HCT116 (cell line): ENCODE results near the gene TAS2R13. TPM values are rescaled to one million over a fixed set of nuclear protein-coding genes. Genes with fewer than 3 reads are reported as not detected.

Experiments used
- ATAC-seq: fragments of 200-7000 bp; cut with Tn5 transposase; 2 replicates; pipeline ENCODE4 v1.9.1; 2020; ENCODE audit warnings: mild to moderate bottlenecking, moderate library complexity
- BruUV-seq: library from RNA; stranded (reverse); fragments of 400-500 nt; replicated peaks from 2 replicates; lab custom pipeline; 2021; lab: Mats Ljungman, UMichigan
- CTCF ChIA-PET: fragments of 300-600 bp; sonication (Branson Sonifier 250); formaldehyde crosslinking; loops from one replicate; lab custom pipeline; 2021; ENCODE audit warnings: antibody characterized with exemption; lab: Charles Lee
- POLR2A ChIA-PET: fragments of 300-600, 350-600 bp; sonication (Branson Sonifier 250); formaldehyde crosslinking; loops from one replicate; lab custom pipeline; 2021; ENCODE audit warnings: antibody characterized with exemption; lab: Charles Lee
- RAD21 ChIA-PET, 2 experiments: fragments of 300-600 bp; sonication (Branson Sonifier 250); formaldehyde crosslinking; loops; one replicate each; lab custom pipeline; 2023; ENCODE audit warnings: low total read pairs in 2 of 2; ENCODE audit not compliant: uncharacterized antibody in 2 of 2, unreplicated experiment in 2 of 2, low non-redundant PET in 1 of 2; lab: Charles Lee
- DNase-seq: peaks from one replicate; pipeline ENCODE4 v3.0.0-alpha.2; 2010; ENCODE audit warnings: low read depth, low spot score
- H2AFZ ChIP-seq: fragments of 200-600 bp; shearing (Covaris generic), sonication (generic); 2 replicates; pipeline ENCODE4 v1.6.1; 2017; ENCODE audit warnings: low read depth, mixed run types, mixed read lengths, antibody characterized with exemption, low read length; ENCODE audit not compliant: poor library complexity, severe bottlenecking
- H3K27ac ChIP-seq: 2 replicates; pipeline ENCODE4 v1.5.1; 2012; ENCODE audit warnings: low read depth, low read length
- H3K27me3 ChIP-seq: fragments of 200-600 bp; sonication (generic); 2 replicates; pipeline ENCODE4 v1.6.1; 2016; ENCODE audit warnings: mixed run types, low read length, mixed read lengths; ENCODE audit not compliant: insufficient read depth
- H3K36me3 ChIP-seq, 2 experiments: fragments of 200-500 bp in 1 of 2; fragments of 200-600 bp in 1 of 2; sonication (Bioruptor generic) in 1 of 2; sonication (generic) in 1 of 2; 2 replicates each; pipeline versions ENCODE4 v1.5.1 to v1.6.1; 2014 to 2016; ENCODE audit warnings: low read length in 2 of 2, inconsistent platforms in 1 of 2, mixed read lengths in 1 of 2, mixed run types in 1 of 2; ENCODE audit not compliant: insufficient read depth in 2 of 2, control insufficient read depth in 1 of 2
- H3K4me1 ChIP-seq, 2 experiments: fragments of 200-600 bp in 1 of 2; sonication (generic) in 1 of 2; 2 replicates each; pipeline versions ENCODE4 v1.5.1 to v1.6.1; 2012 to 2017; ENCODE audit warnings: low read length in 2 of 2, inconsistent platforms in 1 of 2, mild to moderate bottlenecking in 1 of 2, mixed read lengths in 1 of 2, mixed run types in 1 of 2, moderate library complexity in 1 of 2; ENCODE audit not compliant: insufficient read depth in 2 of 2, control insufficient read depth in 1 of 2
- H3K4me2 ChIP-seq: fragments of 200-600 bp; sonication (generic); 2 replicates; pipeline ENCODE4 v1.6.1; 2017; ENCODE audit warnings: mixed run types, low read length, mixed read lengths
- H3K4me3 ChIP-seq, 2 experiments: fragments of 200-600 bp in 1 of 2; sonication (generic) in 1 of 2; replicated peaks in 1 of 2; 2 replicates each; pipeline ENCODE4 v1.5.1; 2011 to 2016; ENCODE audit warnings: low read length in 2 of 2, control low read depth in 1 of 2, low read depth in 1 of 2, mild to moderate bottlenecking in 1 of 2, mixed read lengths in 1 of 2, mixed run types in 1 of 2
- H3K79me2 ChIP-seq: fragments of 200-600 bp; sonication (generic); 2 replicates; pipeline ENCODE4 v1.6.1; 2017; ENCODE audit warnings: mild to moderate bottlenecking, mixed run types, low read length, moderate library complexity, mixed read lengths; ENCODE audit not compliant: insufficient read depth
- H3K9ac ChIP-seq: fragments of 200-600 bp; sonication (generic); 2 replicates; pipeline ENCODE4 v1.6.1; 2016; ENCODE audit warnings: low read length, mixed read lengths
- H3K9me2 ChIP-seq: fragments of 200-600 bp; sonication (generic), shearing (Covaris generic); 2 replicates; pipeline ENCODE4 v1.6.1; 2017; ENCODE audit warnings: mixed run types, mild to moderate bottlenecking, moderate library complexity; ENCODE audit not compliant: insufficient read depth
- H3K9me3 ChIP-seq, 2 experiments: fragments of 200-500 bp in 1 of 2; fragments of 200-600 bp in 1 of 2; sonication (Bioruptor generic) in 1 of 2; sonication (generic) in 1 of 2; 2 replicates each; pipeline ENCODE4 v1.6.1; 2014 to 2017; ENCODE audit warnings: low read length in 2 of 2, mixed read lengths in 2 of 2, inconsistent platforms in 1 of 2, low read depth in 1 of 2, mild to moderate bottlenecking in 1 of 2, mixed run types in 1 of 2, moderate library complexity in 1 of 2; ENCODE audit not compliant: control insufficient read depth in 1 of 2, insufficient read depth in 1 of 2
- H4K20me1 ChIP-seq: fragments of 200-600 bp; sonication (generic), shearing (Covaris generic); 2 replicates; pipeline ENCODE4 v1.6.1; 2017; ENCODE audit warnings: mixed run types, mild to moderate bottlenecking, moderate library complexity; ENCODE audit not compliant: insufficient read depth
- ATF3 ChIP-seq: IDR thresholded peaks from 2 replicates; pipeline ENCODE4 v1.6.1; 2012
- CTCF ChIP-seq, 3 experiments: fragments of 200-600 bp in 1 of 3; sonication (generic) in 1 of 3; IDR thresholded peaks in 2 of 3; conservative IDR thresholded peaks in 1 of 3; 2 replicates each; pipeline ENCODE4 v1.5.1; 2012 to 2017; ENCODE audit warnings: low read depth in 2 of 3, low read length in 2 of 3, antibody characterized with exemption in 1 of 3, borderline replicate concordance in 1 of 3, control low read depth in 1 of 3, mild to moderate bottlenecking in 1 of 3, mixed read lengths in 1 of 3, mixed run types in 1 of 3, moderate library complexity in 1 of 3; ENCODE audit not compliant: insufficient read depth in 1 of 3
- ELF1 ChIP-seq: IDR thresholded peaks from 2 replicates; pipeline ENCODE4 v1.6.1; 2012; ENCODE audit warnings: low read depth, borderline replicate concordance
- EZH2 ChIP-seq: fragments of 200-600 bp; sonication (generic); IDR thresholded peaks from 2 replicates; pipeline ENCODE4 v1.6.1; 2017; ENCODE audit warnings: antibody characterized with exemption, mixed run types
- EZH2phosphoT487 ChIP-seq: fragments of 200-600 bp; IDR thresholded peaks from 2 replicates; pipeline ENCODE4 v1.6.1; 2018; ENCODE audit warnings: antibody characterized with exemption, borderline replicate concordance
- MAX ChIP-seq: IDR thresholded peaks from 2 replicates; pipeline ENCODE4 v1.6.1; 2012
- POLR2A ChIP-seq: IDR thresholded peaks from 2 replicates; pipeline ENCODE4 v1.7.0; 2011; ENCODE audit warnings: borderline replicate concordance; ENCODE audit not compliant: insufficient read depth, insufficient read length; ENCODE audit errors: extremely low read depth
- RAD21 ChIP-seq: IDR thresholded peaks from 2 replicates; pipeline ENCODE4 v1.6.1; 2012; ENCODE audit warnings: low read depth, mild to moderate bottlenecking
- REST ChIP-seq: IDR thresholded peaks from 2 replicates; pipeline ENCODE4 v1.6.1; 2012; ENCODE audit warnings: low read depth
- SRF ChIP-seq: IDR thresholded peaks from 2 replicates; pipeline ENCODE4 v1.6.1; 2012; ENCODE audit warnings: low read depth
- YY1 ChIP-seq: IDR thresholded peaks from 2 replicates; pipeline ENCODE4 v1.6.1; 2011; ENCODE audit warnings: low read length, low read depth, moderate library complexity, mild to moderate bottlenecking; ENCODE audit not compliant: insufficient replicate concordance; ENCODE audit errors: extremely low read depth
- ZBTB33 ChIP-seq: IDR thresholded peaks from 2 replicates; pipeline ENCODE4 v1.6.1; 2011; ENCODE audit warnings: mild to moderate bottlenecking, low read length, moderate library complexity; ENCODE audit not compliant: insufficient replicate concordance; ENCODE audit errors: extremely low read depth
- intact Hi-C: fragments of 100-400 bp; cut with micrococcal nuclease; formaldehyde crosslinking; loops from 2 replicates; pipeline ENCODE4 v1.10.0; 2022
- total RNA-seq: library from RNA; stranded (reverse); gene quantifications from one replicate; pipeline ENCODE4 v1.2.1, GENCODE V29; 2021; ENCODE audit not compliant: unreplicated experiment

TAS2R13 gene
- total RNA-seq, 1 experiment from 2014 or later = 0.91 TPM

- intact Hi-C loops = no loop called here
- no TSS peak for BruUV-seq
- no peak for ATAC-seq
- RAD21 ChIA-PET = no interaction called here
- Histone ChIP-seq H2AFZ (no peak overlapping the region), H3K9me3 (no peaks in the 10 kb centered on the region), H3K27ac (no peak overlapping the region), H4K20me1 (no peaks in the 10 kb centered on the region), H3K36me3 (no peaks in the 10 kb centered on the region), H3K9me2 (no peaks in the 10 kb centered on the region), H3K79me2 (no peaks in the 10 kb centered on the region), H3K9ac (no peak overlapping the region), H3K27me3 (no peaks in the 10 kb centered on the region), H3K4me2 (no peak overlapping the region), H3K4me3 (no peak overlapping the region), H3K4me1 (no peaks in the 10 kb centered on the region)
- CTCF ChIA-PET = no interaction called here
- no peak for DNase-seq
- TF ChIP-seq YY1 = no peak
- TF ChIP-seq POLR2A = no peak
- no peak for TF ChIP-seq SRF
- no peak for TF ChIP-seq RAD21
- no peak for TF ChIP-seq MAX
- TF ChIP-seq EZH2phosphoT487 = no peak
- no peak for TF ChIP-seq ZBTB33
- no peak for TF ChIP-seq EZH2
- TF ChIP-seq CTCF (IDR thresholded peaks at IDR 0.05 in 2 of 3, conservative IDR thresholded peaks at IDR 0.05 in 1 of 3; ENCODE audit: borderline replicate concordance in 1 of 3, insufficient read depth in 1 of 3, low read depth in 2 of 3, low read length in 2 of 3) = no peak
- no peak for TF ChIP-seq REST
- TF ChIP-seq ELF1 = no peak
- TF ChIP-seq ATF3 = no peak
- POLR2A ChIA-PET = no interaction called here
Observed at GRCh38 chr12:10910380-10910779, 1.0 kb upstream of the TAS2R13 start.
